TTC549 (cell line): ENCODE measurements around the gene MARCHF10.
"Not testable (repeated sequence)": the region's sequence is repeated elsewhere in the genome, so short reads cannot be mapped to it uniquely, and the experiment has no call there.

Experiments used
- FAIRE-seq: peaks from 2 replicates; lab custom pipeline; 2012; peaks lifted over from hg19 to GRCh38; lab: Jason Lieb, UNC

MARCHF10 gene

GRCh38 chr17:62790564-62790986 is 17.5 kb downstream of the MARCHF10 start:
- no peak for FAIRE-seq

- no peak for FAIRE-seq
These were observed 20.7 kb downstream of the MARCHF10 start for GRCh38 chr17:62787366-62787765.

GRCh38 chr17:62786646-62787045 is 21.5 kb downstream of the MARCHF10 start:
- no peak for FAIRE-seq

- FAIRE-seq = not testable (repeated sequence)
These were observed 22.1 kb downstream of the MARCHF10 start for GRCh38 chr17:62785983-62786382.

- no peak for FAIRE-seq
These were observed 25.3 kb downstream of the MARCHF10 start for GRCh38 chr17:62782730-62783270.

GRCh38 chr17:62781831-62782251 is 26.3 kb downstream of the MARCHF10 start:
- no peak for FAIRE-seq

- no peak for FAIRE-seq
These were observed 26.8 kb downstream of the MARCHF10 start for GRCh38 chr17:62781356-62781755.

GRCh38 chr17:62780951-62781350 is 27.2 kb downstream of the MARCHF10 start:
- FAIRE-seq = no peak

- no peak for FAIRE-seq
These were observed 27.8 kb downstream of the MARCHF10 start for GRCh38 chr17:62780269-62780668.

- FAIRE-seq = no peak
These were observed 29.0 kb downstream of the MARCHF10 start for GRCh38 chr17:62778990-62779681.

GRCh38 chr17:62775876-62776275 is 32.2 kb downstream of the MARCHF10 start:
- FAIRE-seq = no peak

- no peak for FAIRE-seq
These were observed 33.8 kb downstream of the MARCHF10 start for GRCh38 chr17:62774338-62774737.

GRCh38 chr17:62767997-62768396 is 40.1 kb downstream of the MARCHF10 start:
- no peak for FAIRE-seq

GRCh38 chr17:62765351-62765750 is 42.8 kb downstream of the MARCHF10 start:
- no peak for FAIRE-seq

GRCh38 chr17:62763891-62764600 is 44.1 kb downstream of the MARCHF10 start:
- no peak for FAIRE-seq

GRCh38 chr17:62761884-62762283 is 46.2 kb downstream of the MARCHF10 start:
- FAIRE-seq = no peak

GRCh38 chr17:62760945-62761267 is 47.2 kb downstream of the MARCHF10 start:
- FAIRE-seq = no peak

- FAIRE-seq = no peak
These were observed 47.8 kb downstream of the MARCHF10 start for GRCh38 chr17:62760059-62760944.

GRCh38 chr17:62757500-62757951 is 50.6 kb downstream of the MARCHF10 start:
- FAIRE-seq = no peak

- FAIRE-seq = no peak
These were observed 51.9 kb downstream of the MARCHF10 start for GRCh38 chr17:62756198-62756597.

- FAIRE-seq = no peak
These were observed 52.8 kb downstream of the MARCHF10 start for GRCh38 chr17:62755141-62755851.

GRCh38 chr17:62754631-62755030 is 53.5 kb downstream of the MARCHF10 start:
- FAIRE-seq = no peak
